ENCODE results near the gene NMB.

- TF ChIP-seq NFRKB (IDR thresholded peaks at IDR 0.05) (no peak), SP1 (IDR thresholded peaks at IDR 0.05) (no peak), SUZ12 (IDR thresholded peaks at IDR 0.05) (no peak), FOXM1 (IDR thresholded peaks at IDR 0.05; ENCODE audit: borderline replicate concordance) (no peak), LEF1 (IDR thresholded peaks at IDR 0.05; ENCODE audit: borderline replicate concordance) (no peak), ELF4 (IDR thresholded peaks at IDR 0.05) (no peak), FOXA1 (IDR thresholded peaks at IDR 0.05) (no peak), ARNT (IDR thresholded peaks at IDR 0.05) (no peak), BHLHE40 (IDR thresholded peaks at IDR 0.05; ENCODE audit: borderline replicate concordance) (no peak), HDGF (IDR thresholded peaks at IDR 0.05; ENCODE audit: borderline replicate concordance) (no peak), PKNOX1 (IDR thresholded peaks at IDR 0.05) (no peak), CTBP1 (IDR thresholded peaks at IDR 0.05; ENCODE audit: borderline replicate concordance) (no peak), FOXK2 (IDR thresholded peaks at IDR 0.05) (no peak), L3MBTL2 (conservative IDR thresholded peaks at IDR 0.05) (no peak)
Observed at GRCh38 chr15:84659904-84660781, 2.1 kb upstream of the NMB start.

All from HEK293T (cell line).